HG03460 (cell line): ENCODE measurements around the gene NUP93.

Experiments used
- ATAC-seq: cut with Tn5 transposase; IDR thresholded peaks from one replicate; pipeline ENCODE4 v1.9.1; 2021; ENCODE audit not compliant: unreplicated experiment

The NUP93 gene

DNA sequence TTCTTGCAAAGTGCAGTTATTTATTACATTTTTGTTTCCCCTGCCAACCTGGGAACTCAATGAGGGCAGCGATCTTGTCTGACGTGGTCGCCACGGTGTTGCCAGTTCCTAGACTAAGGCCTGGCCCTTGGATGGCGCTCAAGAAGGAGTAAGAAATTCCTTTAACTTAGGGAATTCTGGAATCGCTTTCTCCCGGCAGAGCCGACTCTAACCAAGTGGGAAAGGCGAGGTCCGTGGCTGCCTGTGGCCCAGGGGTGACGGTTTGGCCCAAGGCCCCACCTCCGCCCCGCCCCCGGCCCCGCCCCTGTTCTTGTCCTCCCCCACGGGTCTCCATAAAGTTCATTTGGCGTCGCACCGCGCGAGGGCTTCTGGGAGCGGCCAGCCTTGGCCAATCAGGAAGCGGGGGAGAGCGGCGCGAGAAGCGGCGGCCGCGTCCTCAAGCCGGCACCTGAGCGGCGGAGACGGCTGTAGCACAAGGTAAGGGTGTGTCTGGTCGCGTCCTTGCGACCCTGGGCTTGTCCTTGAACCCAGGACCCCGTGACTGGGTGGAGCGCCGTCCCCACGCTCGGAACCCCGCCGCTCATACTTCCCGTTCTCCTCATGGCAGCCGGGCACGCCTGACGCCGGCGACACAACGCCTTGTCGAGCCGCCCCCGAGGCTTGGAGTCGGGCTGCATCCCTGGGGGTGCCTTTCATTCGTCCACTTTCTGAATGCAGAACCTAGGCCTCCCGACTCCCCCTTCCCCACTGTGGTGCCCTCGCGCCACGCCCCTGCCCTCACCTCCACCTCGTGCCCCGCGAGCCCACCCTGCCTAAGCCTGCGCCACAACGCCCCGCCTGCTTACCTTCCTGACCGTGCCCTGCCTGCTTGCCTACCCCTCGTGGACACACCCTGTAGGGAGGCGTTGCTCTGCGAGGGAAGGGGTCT lies at the start of gene NUP93:
Gene NUP93 (plus strand): TSS at position 395 of the 928 bp plus-strand sequence. CDS start 18,119 bp downstream, outside the sequence.
- ATAC-seq: peak; percentile 69

- peak; percentile 98 for ATAC-seq
These were observed 47.8 kb upstream of the NUP93 start, which contains the start of gene MT1X for GRCh38 chr16:56681939-56682702. TSS of gene MT1X (plus strand) at chr16:56682470. CDS start at chr16:56682541, 71 bp downstream.

GRCh38 chr16:56682703-56683397 lies 47.1 kb upstream of the NUP93 start:
- ATAC-seq: peak; percentile 3

- no peak for ATAC-seq
These were observed 46.3 kb upstream of the NUP93 start for GRCh38 chr16:56683424-56684172.

DNA sequence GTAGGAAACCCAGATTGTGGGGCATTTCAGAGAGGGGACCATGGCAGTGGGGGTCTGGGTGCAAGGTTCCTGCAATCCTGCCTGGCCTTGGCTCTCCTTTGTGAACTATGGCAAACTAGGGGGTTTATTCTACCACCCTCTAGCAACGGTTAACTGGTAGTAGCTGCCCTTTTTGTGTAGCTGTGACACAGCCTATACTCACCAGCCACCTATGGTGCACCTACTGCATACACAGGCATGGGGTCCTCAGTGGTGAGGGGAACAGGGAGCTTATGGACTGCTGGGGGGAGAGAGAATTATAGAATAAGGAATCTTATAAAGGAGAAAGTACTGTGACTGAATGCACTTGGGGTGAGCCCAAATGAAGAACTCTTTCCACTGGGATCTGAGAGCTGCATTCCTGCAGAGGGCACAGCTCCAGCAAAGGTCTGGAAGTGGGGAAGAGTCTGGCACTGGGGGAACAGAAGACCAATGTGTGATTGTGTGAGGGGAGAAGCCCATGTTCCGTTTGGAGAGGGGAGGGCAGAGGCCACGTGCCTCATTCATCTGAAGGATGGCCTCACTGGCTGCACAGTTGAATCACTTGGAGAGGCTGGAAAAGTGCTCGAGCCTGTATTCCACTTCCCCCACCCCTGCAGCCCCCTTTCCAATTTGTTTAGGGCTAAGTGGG lies 45.5 kb upstream of the NUP93 start:
- no peak for ATAC-seq

DNA sequence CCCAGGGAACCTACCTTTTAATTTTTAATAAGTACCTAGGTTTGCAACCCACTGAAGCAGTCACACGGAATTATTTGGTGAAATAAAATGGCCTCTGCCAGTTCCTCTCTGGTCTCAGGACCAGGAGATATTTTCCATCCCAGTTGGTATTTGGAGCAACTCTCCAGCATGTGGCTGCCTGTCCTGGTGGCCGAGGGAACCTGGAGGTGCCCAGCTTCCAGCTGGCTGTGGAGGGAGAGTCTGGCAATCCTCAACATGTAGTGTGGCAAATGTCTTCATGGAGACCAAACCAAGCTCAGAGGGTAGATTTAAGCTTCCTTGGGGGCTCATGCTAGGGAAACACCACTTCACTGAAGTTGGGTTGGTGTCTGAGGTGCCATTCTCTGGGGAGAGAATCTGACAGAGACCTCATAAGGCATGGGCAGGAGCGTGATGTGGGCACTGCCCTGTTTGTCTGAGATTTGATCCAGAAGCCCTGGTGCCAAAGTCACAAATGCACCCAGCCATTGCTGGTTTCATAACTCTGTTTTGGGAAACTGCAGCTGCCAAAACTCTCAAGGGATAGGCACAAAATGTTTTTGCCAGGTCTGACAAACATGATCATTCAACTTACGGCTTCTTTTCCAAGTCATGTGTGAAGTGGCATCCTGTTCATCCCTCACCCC lies 44.9 kb upstream of the NUP93 start:
- no peak for ATAC-seq

DNA sequence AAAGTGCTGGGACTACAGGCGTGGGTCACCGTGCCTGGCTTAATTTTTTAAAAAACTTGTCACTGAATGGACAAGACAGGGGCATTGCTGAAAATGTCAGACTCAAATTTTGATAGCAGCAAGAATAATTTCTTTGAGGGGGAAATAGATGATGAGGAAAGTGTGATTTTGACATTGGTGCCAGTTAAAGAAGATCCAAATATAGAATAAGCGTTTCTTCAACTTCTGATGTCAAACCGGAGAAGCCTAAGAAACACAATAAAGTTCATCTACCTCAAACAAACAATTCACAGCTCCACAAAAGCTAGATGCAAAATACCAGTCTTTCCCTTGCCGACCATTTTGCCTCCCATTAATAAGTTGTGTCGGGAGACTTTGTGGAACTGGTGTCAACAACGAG lies 43.2 kb upstream of the NUP93 start:
- ATAC-seq: no peak

GRCh38 chr16:56688762-56689161 lies 41.2 kb upstream of the NUP93 start:
- ATAC-seq: no peak

- ATAC-seq: no peak
These were observed 40.8 kb upstream of the NUP93 start for GRCh38 chr16:56689171-56689570.

DNA sequence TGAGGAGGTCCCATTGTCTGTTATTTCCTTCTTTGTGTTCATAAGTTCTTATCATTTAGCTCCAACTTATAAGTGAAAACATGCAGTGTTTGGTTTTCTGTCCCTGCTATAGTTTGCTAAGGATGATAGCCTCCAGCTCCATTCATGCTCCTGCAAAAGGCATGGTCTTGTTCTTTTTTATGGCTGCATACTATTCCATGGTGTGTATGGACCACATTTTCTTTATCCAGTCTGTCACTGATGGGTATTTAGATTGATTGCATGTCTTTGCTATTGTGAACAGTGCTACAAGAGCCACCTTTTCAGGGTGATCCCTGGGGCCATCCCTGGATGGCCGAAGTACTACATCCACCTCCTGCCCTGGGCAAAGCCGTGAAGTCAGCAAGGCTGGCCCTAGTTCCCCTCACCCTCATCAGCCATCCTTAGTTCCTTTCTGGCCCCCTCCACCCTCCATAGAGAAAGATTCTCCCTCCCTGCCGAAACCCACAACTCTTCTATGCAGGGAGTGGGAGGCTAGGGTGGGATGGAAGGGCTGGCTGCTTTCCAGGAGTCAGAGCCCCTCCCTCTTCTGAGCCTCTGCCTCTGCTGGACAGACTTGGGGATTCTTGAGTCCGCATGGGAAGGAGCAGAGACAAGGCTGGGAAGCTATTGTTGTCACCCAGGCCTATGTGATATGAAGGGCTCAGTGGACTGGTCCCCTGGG lies 39.4 kb upstream of the NUP93 start:
- no peak for ATAC-seq

GRCh38 chr16:56691885-56692284 lies 38.0 kb upstream of the NUP93 start:
- ATAC-seq: no peak

- no peak for ATAC-seq
These were observed 34.7 kb upstream of the NUP93 start for GRCh38 chr16:56695246-56695645.

- no peak for ATAC-seq
These were observed 32.3 kb upstream of the NUP93 start for GRCh38 chr16:56697456-56698155.

DNA sequence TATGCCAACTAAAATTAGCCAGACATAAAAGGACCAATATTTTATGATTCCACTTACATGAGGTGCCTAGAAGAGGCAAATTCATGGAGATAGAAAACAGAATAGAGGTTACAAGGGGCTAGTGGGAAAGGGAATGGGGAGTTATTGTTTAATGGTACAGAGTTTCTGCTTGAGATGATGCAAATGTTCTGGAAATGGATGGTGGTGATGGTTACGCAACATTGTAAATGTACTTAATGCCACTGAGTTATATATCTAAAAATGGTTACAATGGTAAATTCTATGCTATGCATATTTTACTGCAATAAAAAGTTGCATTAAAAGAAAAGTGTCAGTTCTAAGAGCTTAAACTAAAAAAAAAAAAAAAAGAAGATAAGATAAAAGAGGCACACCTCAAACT lies 29.7 kb upstream of the NUP93 start:
- no peak for ATAC-seq

DNA sequence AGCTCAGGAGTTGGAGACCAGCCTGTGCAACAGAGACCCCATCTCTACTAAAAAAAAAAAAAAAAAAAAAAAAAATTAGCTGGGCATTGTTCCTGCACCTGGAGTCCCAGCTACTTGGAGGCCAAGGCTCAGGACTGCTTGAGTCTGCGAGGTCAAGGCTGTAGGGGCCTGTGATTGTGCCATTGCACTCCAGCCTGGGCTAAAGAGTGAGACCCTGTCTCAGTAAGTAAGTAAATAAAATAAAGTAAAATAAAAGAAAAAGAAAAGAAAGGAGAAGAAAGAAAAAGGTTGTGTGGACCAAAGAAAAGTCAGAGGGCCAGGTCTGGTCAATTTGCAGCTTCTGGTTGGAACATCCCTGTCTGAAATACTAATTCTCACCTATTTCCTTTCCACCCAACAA lies 29.3 kb upstream of the NUP93 start:
- ATAC-seq: no peak

GRCh38 chr16:56701534-56701933 lies 28.4 kb upstream of the NUP93 start:
- ATAC-seq: no peak

DNA sequence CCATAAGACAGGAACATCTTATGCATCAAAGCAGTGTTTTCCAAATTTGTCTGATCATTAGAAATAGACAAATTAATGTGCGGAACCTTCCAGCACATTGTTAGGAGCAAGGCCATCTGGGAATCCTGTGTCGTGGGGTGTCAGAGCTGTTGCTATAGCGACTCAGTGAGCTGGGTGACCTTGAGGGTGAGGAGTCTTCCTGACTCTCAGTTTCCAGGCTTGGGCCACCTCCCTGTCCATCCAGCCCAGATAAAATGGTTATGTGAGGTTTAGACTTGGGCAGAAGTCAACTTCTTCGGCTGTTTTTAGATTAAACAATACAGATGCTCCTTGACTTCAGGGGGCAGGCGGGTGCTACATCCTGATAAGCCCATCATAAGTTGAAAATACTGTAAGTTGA lies 27.1 kb upstream of the NUP93 start:
- no peak for ATAC-seq
